Left cardiac atrium (tissue), 4 donors: ENCODE results near the gene TBC1D8. TPM values are rescaled to one million over a fixed set of nuclear protein-coding genes. Genes with fewer than 3 reads are reported as not detected.
A peak's percentile ranks its signal among the peaks of the same experiment; 100 is the strongest.

Source experiments
- ATAC-seq, 2 donors: fragments of 200-7000 bp; cut with Tn5 transposase; one replicate each; pipeline ENCODE4 v1.9.1; 2020; ENCODE audit warnings: mild to moderate bottlenecking in 2 of 2, moderate library complexity in 2 of 2
- DNase-seq: peaks from one replicate; pipeline ENCODE4 v3.0.0-alpha.2; 2020
- intact Hi-C, 2 donors: fragments of 100-400 bp; cut with DNase I; formaldehyde crosslinking; loops; one replicate each; pipeline versions ENCODE4 v1.14.1 to v1.15.1; 2022 to 2023
- total RNA-seq, 2 donors: library from RNA; stranded (reverse); fragmentation: NEBNext Ultra II Directional; extraction: Animal tissue kit (Norgen Biotek cat#: 25700); gene quantifications; one replicate each; pipeline ENCODE4 v1.2.1, GENCODE V29; 2021
- donor health status: DM: no; HTN: yes; CAD: no.
- donor health status: DM: no; HTN: yes; CAD: no; lungs with severe emphysema.
- donor health status: DM: yes; HTN: yes; CAD: no.
- donor health status: Dilated cardiomyopathy.

Gene TBC1D8
- total RNA-seq, 2 donors from 2014 or later: 33.4 to 41.2 TPM

- DNase-seq: no peak
- intact Hi-C loops: no loop called here
- no peak for ATAC-seq
Observed at GRCh38 chr2:101048756-101049155, 102.4 kb downstream of the TBC1D8 start.

GRCh38 chr2:101047774-101048173 is 103.4 kb downstream of the TBC1D8 start:
- ATAC-seq: peak; percentile 63 to 70
- no peak for DNase-seq
- intact Hi-C loops: no loop called here

- DNase-seq (no peak), ATAC-seq (peak; percentile 49 to 76)
- intact Hi-C loops: no loop called here
Observed at GRCh38 chr2:101047075-101047766, 104.0 kb downstream of the TBC1D8 start.

GRCh38 chr2:101045330-101045729 is 105.9 kb downstream of the TBC1D8 start:
- ATAC-seq: no peak
- intact Hi-C loops: no loop called here

GRCh38 chr2:101041413-101041812 is 109.8 kb downstream of the TBC1D8 start:
- intact Hi-C loops: no loop called here
- no peak for DNase-seq
- ATAC-seq: no peak

More at GRCh38 chr2:101045330-101045729, 105.9 kb downstream of the TBC1D8 start:
- no peak for DNase-seq

- DNase-seq (no peak), ATAC-seq (peak; percentile 36 to 70)
- intact Hi-C loops: no loop called here
Observed at GRCh38 chr2:101040761-101041160, 110.4 kb downstream of the TBC1D8 start.

- ATAC-seq: no peak
- intact Hi-C loops: no loop called here
- DNase-seq: no peak
Observed at GRCh38 chr2:101040072-101040471, 111.1 kb downstream of the TBC1D8 start.

- DNase-seq (no peak), ATAC-seq (no peak)
- intact Hi-C loops: loop anchor here in 1 of 2 donors (5.0 kb wide), 1 partner anchor 114 kb away; the partner anchor contains the start of gene TBC1D8
Observed at GRCh38 chr2:101038455-101039255, 112.5 kb downstream of the TBC1D8 start.

GRCh38 chr2:101037161-101037755 is 113.9 kb downstream of the TBC1D8 start:
- DNase-seq: no peak
- ATAC-seq: no peak
- intact Hi-C loops: loop anchor here (2.0 to 5.0 kb wide), 2 partner anchors 115 to 116 kb away; partner anchors contain the start of gene TBC1D8 (in 1 of the 2)

GRCh38 chr2:101036562-101036961 is 114.6 kb downstream of the TBC1D8 start:
- DNase-seq (no peak), ATAC-seq (no peak)
- intact Hi-C loops: loop anchor here (2.0 to 5.0 kb wide), 2 partner anchors 116 kb away; partner anchors contain the start of gene TBC1D8 (in 1 of the 2)

GRCh38 chr2:101032084-101032776 is 119.0 kb downstream of the TBC1D8 start:
- no peak for DNase-seq
- no peak for ATAC-seq
- intact Hi-C loops: no loop called here

GRCh38 chr2:101030866-101031554 is 120.2 kb downstream of the TBC1D8 start:
- DNase-seq (no peak), ATAC-seq (peak; percentile 69 to 76)
- intact Hi-C loops: no loop called here

- DNase-seq: no peak
- intact Hi-C loops: no loop called here
- no peak for ATAC-seq
Observed at GRCh38 chr2:101027852-101028251, 123.3 kb downstream of the TBC1D8 start.

- no peak for ATAC-seq
- intact Hi-C loops: no loop called here
- no peak for DNase-seq
Observed at GRCh38 chr2:101026923-101027469, 124.2 kb downstream of the TBC1D8 start.

- DNase-seq (no peak), ATAC-seq (no peak)
- intact Hi-C loops: no loop called here
Observed at GRCh38 chr2:101026253-101026701, 124.9 kb downstream of the TBC1D8 start.

GRCh38 chr2:101025561-101025960 is 125.6 kb downstream of the TBC1D8 start:
- DNase-seq: no peak
- ATAC-seq: no peak
- intact Hi-C loops: no loop called here

GRCh38 chr2:101023327-101024107 is 127.7 kb downstream of the TBC1D8 start:
- DNase-seq (no peak), ATAC-seq (no peak)
- intact Hi-C loops: no loop called here

GRCh38 chr2:101022221-101022620 is 129.0 kb downstream of the TBC1D8 start:
- intact Hi-C loops: no loop called here
- ATAC-seq: no peak
- no peak for DNase-seq
